Gastroesophageal sphincter (tissue), 3 donors: ENCODE results near the gene PHF2.

Source experiments
- POLR2A ChIP-seq, 2 donors: fragments of 450-650 bp; IDR thresholded peaks; one replicate each; pipeline ENCODE4 v1.6.1; 2017; ENCODE audit warnings: antibody characterized with exemption in 2 of 2, mild to moderate bottlenecking in 2 of 2, moderate library complexity in 1 of 2
- TF ChIP-seq, protein P1 (sequence below), 4 experiments: fragments of 200-600 bp in 2 of 4; fragments of 450-650 bp in 2 of 4; sonication (generic) in 1 of 4; IDR thresholded peaks; one replicate each; pipeline ENCODE4 v1.5.1; 2017 to 2019; ENCODE audit warnings: antibody characterized with exemption in 4 of 4, mild to moderate bottlenecking in 2 of 4, moderate library complexity in 2 of 4

DNA sequence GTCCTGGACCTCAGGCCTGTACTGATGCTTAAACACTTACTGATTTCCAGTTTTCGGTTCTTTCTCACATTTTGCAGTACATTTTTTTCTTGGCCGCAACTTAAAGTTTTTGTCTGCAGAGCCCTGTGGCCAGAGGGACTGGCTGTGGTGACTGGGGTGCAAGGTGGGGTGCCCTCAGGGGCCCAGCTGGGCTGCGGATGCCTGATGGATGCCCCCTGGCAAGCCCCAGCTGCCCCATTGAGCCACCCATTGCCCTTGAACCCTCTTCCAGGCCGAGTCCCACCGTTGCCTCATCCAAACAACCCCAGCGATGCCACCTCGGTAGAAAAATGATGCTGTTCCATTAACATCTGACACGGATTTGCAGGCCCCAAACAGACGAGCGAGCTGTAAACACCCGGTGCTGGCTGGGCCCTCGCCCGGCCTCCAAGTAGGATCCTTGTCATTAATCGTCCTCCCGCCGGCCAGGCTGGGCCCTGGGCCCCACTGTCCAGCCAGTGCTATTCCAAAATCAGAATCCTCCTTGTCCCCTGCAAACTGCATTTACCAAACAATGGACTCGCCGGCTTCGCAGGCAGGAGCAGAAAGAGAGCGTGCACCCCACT lies 107.9 kb downstream of the PHF2 start:
- no peak for TF ChIP-seq POLR2A (IDR thresholded peaks at IDR 0.05)
- TF ChIP-seq, protein P1, sequence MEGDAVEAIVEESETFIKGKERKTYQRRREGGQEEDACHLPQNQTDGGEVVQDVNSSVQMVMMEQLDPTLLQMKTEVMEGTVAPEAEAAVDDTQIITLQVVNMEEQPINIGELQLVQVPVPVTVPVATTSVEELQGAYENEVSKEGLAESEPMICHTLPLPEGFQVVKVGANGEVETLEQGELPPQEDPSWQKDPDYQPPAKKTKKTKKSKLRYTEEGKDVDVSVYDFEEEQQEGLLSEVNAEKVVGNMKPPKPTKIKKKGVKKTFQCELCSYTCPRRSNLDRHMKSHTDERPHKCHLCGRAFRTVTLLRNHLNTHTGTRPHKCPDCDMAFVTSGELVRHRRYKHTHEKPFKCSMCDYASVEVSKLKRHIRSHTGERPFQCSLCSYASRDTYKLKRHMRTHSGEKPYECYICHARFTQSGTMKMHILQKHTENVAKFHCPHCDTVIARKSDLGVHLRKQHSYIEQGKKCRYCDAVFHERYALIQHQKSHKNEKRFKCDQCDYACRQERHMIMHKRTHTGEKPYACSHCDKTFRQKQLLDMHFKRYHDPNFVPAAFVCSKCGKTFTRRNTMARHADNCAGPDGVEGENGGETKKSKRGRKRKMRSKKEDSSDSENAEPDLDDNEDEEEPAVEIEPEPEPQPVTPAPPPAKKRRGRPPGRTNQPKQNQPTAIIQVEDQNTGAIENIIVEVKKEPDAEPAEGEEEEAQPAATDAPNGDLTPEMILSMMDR (IDR thresholded peaks at IDR 0.05): no peak
